Measurements from ENCODE around the gene RRAS2. TPM values are rescaled to one million over a fixed set of nuclear protein-coding genes. Genes with fewer than 3 reads are reported as not detected.
A peak's percentile ranks its signal among the peaks of the same experiment; 100 is the strongest.
"Not testable (repeated sequence)": the region's sequence is repeated elsewhere in the genome, so short reads cannot be mapped to it uniquely, and the experiment has no call there.

RRAS2 gene
- 10 to 100 TPM; 53.4 to 60.5 (median 56.4) TPM for polyA plus RNA-seq (ENCODE audit: insufficient read length in 3 of 3)

DNA sequence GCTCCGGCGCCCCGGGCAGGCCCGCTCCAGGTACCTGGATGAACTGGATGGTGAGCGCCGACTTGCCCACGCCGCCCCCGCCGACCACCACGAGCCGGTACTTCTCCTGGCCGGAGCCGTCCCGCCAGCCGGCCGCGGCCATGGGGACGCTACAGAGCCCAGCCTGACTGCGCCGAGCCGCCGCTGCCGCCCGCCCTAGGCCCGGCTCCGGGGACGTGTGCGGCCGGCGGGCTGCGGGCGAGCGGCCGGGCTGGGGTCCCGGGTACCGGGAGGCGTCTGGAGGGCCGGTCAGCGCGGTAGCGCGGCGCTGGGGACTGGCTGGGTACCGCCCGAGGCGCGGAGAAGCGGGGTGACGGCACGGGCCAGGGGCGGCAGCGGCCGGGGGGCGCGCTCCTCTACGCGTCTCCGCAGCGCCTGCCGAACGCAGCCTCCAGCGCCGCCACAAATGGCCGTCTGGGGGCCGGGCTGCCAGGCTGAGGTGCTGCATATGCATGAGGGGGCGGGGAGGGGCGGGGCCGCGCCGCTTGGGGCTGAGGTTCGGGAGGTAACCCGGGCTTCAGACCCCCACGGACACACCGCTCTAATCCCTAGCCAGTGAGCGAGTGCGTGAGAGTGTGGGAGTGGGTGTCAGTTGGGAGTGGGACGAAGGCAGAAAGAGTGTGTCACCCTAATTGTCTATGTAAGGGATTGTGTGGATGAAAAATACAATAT is at the start of gene RRAS2:
TSS of gene RRAS2 (minus strand) at position 455 of the 711 bp plus-strand sequence. CDS start at position 142, 313 bp downstream.
- DNase-seq (ENCODE audit: low read depth in 3 of 3, low spot score in 2 of 3) = peak in 2 of 3 donors; percentile 49 to 67

DNA sequence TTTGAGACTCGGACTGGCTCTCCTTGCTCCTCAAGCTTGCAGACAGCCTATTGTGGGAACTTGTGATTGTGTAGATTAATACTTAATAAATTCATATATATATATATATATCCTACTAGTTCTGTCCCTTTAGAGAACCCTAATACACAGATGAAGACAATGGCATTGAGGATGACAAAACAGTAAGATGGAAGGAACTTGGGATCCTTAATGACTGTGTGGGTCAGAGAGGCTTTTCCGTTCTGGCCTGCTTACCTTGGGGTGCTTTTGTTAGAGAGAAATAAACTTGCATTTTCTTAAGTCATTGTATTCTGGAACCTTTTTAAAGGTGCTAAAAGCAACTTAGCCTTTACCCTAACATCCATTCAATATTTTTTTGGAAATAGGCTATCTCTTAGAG is 49.6 kb upstream of the RRAS2 start:
- DNase-seq (ENCODE audit: low read depth in 3 of 3, low spot score in 2 of 3) = no peak

DNA sequence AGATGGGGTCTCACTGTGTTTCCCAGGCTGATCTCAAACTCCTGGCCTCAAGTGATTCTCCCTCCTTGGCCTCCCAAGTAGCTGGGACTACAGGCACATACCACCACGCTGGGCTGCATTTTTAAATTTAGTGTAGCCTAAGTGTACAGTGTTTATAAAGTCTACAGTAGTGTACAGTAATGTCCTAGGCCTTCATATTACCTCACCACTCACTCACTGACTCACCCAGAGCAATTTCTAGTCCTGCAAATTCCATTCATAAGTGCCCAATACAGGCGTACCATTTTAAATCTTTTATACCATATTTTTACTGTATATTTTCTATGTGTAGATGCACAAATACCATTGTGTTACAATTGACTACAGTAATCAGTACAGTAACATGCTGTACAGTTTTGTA is 47.1 kb upstream of the RRAS2 start:
- DNase-seq (ENCODE audit: low read depth in 3 of 3, low spot score in 2 of 3) = not testable (repeated sequence)

DNA sequence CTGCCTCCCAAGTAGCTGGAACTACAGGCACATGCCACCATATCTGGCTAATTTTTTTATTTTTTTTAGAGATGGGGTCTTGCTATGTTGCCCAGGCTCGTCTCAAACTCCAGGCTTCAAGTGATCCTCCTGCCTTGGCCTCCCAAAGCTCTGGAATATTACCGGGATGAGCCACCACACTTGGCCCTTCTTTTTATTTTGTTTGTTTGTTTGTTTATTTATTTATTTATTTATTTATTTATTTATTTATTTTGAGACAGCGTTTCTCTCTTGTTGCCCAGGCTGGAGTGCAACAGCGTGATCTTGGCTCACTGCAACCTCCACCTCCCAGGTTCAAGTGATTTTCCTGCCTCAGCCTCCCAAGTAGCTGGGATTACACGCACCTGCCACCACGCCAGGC is 44.5 kb upstream of the RRAS2 start:
- not testable (repeated sequence) for DNase-seq (ENCODE audit: low read depth in 3 of 3, low spot score in 2 of 3)

DNA sequence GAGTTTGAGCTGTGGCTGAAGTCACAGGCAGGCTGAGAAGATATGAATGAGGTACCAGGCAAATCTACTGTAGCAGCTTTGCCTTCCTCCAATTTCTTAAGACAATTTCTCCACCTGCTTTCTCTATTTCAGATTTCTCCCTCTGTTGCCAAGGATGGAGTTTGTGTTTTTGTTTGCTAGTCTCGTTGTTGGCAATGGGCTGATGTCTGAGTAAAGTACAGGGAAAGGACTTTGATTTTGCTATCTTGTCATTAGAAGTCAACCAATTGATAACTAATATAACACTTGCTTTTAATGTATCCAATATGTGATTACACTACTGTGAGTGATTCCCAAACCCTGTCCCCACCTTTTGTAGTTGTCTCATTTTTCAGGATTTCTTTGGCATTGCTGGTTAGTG is 40.1 kb upstream of the RRAS2 start:
- DNase-seq (ENCODE audit: low read depth in 3 of 3, low spot score in 2 of 3) = no peak

DNA sequence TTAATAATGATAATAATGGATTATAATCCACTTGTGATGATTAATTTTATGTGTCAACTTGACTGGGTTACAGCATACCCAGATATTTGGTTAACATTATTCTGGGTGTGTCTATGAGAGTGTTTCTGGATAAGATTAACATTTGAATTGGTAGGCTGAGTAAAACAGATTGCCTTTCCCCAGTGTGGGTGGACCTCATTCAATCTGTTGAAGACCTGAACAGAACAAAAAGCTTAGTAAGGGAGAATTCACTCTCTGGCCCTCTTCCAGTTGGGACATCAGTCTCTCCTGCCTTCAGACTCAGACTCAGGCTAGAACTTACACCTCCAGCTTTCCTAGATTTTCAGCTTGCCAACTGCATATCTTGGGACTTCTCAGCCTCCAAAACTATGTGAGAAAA is 37.3 kb upstream of the RRAS2 start:
- DNase-seq (ENCODE audit: low read depth in 3 of 3, low spot score in 2 of 3) = no peak

DNA sequence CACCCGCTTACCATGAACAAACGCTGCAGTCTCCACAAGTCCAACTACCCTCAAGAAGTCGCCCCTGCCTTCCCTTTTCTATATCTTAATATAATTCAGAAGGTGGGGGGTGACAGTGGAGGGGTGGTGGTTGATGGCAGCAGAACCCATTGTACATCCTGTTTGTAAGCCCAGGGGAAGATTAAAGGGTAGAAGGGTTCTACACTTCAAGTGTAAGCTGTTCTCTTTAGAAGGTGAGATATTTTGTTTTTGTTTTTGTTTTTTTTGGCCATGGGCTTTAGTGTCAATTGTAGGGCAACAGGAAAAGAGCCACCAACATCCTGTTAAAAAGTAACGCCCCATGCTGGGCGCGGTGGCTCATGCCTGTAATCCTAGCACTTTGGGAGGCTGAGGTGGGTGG is 34.9 kb upstream of the RRAS2 start:
- no peak for DNase-seq (ENCODE audit: low read depth in 3 of 3, low spot score in 2 of 3)

DNA sequence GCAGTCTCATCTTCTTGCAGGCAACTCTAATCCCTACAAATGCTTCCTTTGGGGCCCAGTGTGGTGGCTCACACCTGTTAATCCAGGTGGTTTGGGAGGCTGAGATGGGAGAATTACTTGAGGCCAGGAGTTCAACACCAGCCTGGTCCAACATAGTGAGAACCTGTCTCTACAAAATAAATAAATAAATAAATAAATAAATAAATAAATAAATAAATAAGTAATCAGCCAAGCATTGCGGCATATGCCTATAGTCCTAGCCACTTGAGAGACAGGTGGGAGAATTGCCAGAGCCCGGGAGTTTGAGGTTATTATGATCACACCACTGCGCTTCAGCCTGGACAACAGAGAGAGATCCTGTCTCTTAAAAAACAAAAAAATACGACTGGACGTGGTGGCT is 34.1 kb upstream of the RRAS2 start:
- no peak for DNase-seq (ENCODE audit: low read depth in 3 of 3, low spot score in 2 of 3)

DNA sequence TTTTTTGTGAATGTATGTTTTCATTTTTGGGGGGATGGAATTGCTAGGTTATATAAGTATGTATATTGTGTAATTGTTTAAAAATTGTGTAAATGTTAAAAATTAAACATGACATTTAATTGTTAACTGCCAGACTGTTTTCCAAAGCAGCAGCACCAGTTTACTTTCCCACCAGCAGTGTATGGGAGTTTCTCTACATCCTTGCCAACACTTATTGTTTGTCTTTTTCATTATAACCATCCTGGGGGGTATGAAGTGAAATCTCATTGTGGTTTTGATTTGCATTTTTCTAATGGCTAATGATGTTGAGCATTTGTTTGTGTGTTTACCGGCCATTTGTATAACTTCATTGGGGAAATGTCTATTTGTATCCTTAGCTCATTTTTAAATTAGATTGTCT is 31.7 kb upstream of the RRAS2 start:
- no peak for DNase-seq (ENCODE audit: low read depth in 3 of 3, low spot score in 2 of 3)

DNA sequence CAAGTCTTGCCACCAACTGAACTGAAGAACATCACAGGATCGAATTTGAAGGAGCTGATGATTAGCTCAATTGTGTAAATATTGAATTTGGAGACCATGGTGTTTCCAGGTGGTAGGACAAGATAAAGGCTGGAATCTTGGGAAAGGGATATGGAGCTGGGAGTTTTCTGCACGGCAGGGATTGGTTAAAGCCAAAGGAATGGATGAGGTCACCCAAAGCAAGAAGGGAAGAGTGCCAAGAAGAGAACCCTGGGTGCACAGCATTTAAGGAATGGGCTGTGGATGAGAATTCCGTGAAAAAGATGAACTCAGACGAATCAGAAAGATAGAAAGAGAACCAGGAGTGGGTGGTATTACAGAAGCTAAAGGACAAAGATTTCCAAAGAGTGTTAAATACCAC is 29.4 kb upstream of the RRAS2 start:
- no peak for DNase-seq (ENCODE audit: low read depth in 3 of 3, low spot score in 2 of 3)

DNA sequence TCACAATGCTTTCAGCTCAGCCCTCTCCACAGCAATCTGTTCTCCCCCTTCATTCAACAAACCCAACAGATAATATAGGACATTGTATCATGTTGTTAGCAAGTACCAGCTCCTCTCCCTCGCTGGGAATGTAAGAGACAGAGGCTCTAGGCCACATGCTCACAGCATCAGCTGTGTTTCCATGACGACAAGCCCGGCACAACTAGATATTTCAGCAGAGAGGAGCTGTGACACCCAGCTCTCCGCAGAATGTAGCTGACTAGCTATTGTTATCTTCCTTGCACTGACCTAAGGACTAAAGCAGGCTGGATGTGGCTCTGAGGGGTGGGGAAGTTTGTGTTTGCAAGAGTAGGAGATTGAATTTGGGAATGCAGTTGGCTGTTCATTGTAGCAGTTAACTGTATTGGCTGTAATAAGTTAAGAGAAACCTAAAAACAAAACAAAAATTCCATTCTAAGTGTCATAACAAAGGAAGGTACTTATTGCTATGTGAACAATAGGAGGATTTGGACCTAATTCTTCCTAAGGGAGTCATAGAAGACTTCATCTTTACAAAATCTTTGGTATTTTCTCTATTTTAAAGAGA is 28.0 kb upstream of the RRAS2 start:
- DNase-seq (ENCODE audit: low read depth in 3 of 3, low spot score in 2 of 3) = no peak

DNA sequence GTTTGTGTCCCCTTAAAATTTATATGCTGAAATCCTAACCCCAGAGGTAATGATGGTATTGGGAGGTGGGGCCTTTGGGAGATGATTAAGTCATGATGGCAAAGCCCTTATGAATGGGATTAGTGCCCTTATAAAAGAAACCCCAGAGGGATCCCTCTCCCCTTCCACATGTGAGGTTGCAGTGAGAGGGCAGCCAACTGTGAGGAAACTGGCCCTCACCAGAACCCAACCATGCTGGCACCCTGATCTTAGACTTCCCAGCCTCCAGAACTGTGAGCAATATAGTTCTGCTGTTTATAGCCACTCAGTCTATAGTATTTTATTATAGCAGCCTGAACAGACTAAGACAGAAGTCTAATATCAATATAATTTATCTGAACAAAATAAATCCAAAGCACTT is 27.1 kb upstream of the RRAS2 start:
- DNase-seq (ENCODE audit: low read depth in 3 of 3, low spot score in 2 of 3) = no peak

DNA sequence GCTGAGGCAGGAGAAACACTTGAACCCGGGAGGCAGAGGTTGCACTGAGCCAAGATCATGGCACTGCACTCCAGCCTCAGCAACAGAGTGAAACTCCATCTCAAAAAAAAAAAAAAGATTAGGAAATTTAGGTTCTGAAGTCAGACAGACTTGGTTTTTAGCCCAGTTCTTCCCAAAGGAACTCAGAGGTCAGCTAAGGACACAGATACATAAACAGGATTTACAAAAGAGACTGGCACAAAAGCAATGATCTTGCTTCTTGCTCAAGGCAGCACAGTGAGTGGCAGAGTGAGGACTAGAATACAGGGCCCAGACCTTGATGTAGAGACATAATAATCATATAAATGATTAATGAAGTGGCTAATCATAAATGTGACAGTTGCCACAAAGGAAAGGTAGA is 25.4 kb upstream of the RRAS2 start:
- no peak for DNase-seq (ENCODE audit: low read depth in 3 of 3, low spot score in 2 of 3)

DNA sequence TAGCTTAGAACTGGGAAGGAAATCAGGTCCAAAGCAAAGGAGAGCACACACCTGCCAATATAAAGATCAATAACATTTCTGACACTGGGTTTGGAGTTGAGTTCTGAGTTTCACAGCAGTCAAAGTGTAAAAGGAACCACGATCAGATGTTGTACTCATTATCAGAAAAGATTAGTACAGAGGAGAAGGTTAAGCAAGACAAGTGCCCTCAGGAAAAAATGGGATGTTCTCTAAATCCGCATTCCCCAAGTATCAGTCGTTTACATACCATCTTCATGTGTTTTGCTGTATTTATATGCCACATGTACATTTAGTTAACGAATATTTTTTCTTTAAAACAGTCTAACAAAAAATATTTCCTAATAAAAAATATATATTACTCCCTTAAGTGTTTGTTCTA is 23.0 kb upstream of the RRAS2 start:
- DNase-seq (ENCODE audit: low read depth in 3 of 3, low spot score in 2 of 3) = no peak

DNA sequence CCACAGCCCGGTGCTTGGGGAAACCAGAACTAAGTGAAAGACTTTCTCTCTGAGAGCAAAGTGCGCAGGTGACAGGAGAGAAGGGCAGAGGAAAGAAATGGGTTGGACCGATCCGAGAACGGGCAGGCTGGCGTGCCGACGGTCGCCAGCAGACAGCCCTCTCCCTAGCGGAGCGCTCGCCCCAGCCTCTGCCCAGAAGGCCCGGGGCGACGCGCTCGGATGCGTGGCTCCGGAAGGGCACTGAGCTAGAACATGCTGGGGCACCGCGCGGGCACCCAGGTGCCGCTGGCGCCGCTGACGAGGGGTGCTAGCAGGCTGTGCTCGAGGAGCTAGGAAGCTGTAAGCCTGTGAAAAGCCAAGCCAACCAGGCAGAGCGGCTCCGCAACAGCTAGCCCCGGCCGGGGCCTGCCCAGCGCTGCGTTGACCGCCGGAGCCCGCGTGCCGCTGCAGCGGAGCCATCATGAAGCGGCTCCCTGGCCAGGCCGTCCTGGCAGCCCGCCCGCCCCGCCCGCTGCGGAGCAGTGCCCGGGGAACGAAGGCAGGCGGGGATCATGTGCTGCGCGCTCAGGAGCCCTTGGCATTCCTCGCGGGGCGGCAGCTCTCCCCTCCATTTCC is 22.1 kb upstream of the RRAS2 start:
- DNase-seq (ENCODE audit: low read depth in 3 of 3, low spot score in 2 of 3) = peak in 2 of 3 donors; percentile 32 to 44

DNA sequence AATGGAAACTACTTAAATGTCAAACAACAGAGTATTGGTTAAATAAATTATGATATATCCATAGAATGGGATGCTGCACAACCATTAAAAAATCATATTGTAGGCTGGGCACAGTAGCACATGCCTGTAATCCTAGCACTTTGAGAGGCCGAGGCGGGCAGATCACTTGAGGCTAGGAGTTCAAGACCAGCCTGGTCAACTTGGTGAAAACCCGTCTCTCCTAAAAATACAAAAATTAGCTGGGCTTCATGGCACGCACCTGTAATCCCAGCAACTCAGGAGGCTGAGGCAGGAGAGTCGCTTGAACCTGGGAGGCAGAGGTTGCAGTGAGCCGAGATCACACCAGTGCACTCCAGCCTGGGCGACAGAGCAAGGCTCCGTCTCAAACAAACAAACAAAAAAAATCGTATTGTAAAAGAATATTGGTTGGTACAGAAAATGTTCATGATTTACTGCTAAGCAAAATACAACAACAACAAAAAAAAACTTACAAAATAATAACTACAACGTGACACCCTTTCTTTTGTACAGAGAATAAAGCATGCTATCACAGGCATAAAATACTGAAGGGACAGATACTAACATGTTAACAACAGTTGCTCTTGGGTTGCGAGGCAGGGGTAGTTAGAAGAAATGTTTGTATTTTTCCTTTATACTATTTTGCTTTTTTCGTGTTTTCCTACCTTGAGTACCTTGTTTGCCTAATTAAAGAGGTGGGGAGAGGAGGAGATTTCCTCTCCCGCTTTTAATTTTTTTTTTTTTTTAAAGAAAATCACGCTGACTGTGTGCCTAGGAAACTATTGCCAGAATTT is 21.3 kb upstream of the RRAS2 start:
- no peak for DNase-seq (ENCODE audit: low read depth in 3 of 3, low spot score in 2 of 3)

DNA sequence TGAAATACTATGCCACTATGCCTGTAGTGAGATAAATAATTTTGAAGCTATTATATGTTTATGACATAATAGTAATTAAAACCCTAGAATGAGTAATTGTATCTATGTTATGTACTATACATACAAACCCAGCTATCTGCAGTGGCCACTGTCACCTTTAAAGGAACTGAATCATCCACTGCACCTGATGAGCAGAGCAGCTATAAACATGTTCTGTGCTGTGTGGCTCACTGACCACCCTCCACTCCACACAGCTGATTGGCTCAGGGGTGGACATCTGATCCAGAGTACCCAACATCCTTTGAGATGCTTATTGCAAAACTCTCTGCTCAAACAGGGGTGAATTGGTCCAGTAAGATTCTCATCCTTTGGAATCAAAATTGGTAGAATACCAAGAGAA is 19.2 kb upstream of the RRAS2 start:
- DNase-seq (ENCODE audit: low read depth in 3 of 3, low spot score in 2 of 3) = no peak

DNA sequence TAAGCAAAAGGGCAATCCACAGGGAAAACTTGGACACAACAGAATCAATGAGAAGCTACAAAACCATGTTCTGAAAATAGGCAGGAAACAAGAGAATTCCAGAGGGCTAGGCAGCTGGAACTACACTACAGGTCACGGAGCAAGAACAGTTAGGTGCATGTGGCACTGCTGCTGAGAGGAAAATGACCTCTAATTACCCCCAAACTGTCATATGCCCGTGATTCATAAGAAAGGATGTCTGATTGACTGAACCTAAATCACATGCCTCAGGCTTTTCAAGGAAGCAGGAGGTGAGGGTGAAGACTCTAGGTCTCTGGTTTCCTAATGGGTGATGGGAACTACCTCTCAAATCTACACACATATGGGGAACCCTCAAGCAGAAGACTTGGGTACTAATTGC is 17.9 kb upstream of the RRAS2 start:
- no peak for DNase-seq (ENCODE audit: low read depth in 3 of 3, low spot score in 2 of 3)

DNA sequence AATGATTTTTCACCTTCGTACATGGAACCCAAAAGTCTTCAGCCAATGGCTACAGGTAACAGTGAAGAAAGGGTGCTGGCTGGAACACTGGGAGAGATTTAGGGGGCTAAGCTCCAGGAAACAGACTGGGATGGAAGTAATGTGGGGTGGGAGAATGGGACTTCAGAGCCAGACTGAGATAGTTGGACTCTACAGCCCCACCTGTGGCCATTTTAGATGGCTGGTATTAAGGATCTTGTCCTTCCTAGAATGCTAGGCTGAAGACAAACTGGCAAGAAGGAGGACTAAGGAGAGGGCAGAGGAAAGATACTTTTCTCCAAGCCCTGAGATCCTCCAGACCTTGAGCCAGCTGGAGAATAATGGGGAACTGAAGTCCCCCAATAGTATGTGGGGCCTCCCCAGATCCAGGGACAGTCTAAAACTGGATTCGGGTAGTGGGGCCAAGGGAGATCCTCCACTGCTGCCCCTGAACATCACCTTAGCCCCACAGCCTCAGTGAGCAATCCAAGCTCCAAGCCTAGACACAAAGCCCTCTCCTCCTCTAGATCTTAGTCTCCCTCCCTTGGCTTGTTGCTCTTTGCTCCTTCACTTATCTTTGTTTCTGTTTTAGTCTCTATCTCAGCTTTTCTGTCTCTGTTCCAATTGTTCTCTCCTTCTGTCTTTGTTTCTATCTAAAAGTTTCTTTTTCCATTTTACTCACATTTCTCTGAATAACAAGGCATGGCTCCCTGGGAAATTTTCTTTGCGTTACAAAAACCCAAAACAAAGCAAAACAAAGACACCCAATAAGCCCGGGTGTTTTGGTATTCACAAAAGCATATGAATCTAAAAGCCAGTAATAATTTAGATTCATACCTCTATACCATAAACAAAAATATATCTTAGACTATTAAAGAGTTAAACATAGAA is 16.2 kb upstream of the RRAS2 start:
- no peak for DNase-seq (ENCODE audit: low read depth in 3 of 3, low spot score in 2 of 3)

DNA sequence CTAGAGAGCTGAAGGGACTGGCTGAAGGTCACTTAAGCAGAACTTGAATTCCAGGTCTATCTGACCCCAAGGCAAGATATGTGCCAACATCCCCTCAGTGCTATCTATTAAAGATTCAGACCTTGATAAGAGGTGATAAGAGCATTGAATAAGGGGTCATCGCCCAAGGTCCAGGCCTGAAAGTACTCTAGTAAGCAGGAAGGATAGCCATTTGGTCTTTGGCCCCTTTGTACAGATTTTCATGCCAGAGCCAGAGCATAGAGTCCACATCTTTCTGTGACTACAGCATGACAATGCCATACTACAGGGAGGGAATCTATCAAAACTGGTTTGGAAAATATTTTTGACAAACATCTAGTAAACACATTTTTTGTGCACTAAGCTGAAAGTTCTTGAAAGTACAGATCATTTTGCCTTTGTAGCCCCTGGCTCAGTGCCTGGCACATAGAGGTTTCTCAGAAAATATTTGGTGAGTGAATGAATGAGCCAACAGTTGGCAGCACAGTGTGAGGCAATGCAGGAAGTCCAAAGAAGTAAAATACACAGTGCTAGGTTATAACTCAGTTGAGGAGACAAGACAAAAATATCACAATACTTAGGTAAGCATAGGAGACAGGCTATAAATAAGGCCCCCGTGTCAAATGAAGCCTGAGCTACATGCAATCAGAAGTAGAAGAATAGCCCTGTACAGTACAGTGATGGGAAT is 15.1 kb upstream of the RRAS2 start:
- no peak for DNase-seq (ENCODE audit: low read depth in 3 of 3, low spot score in 2 of 3)
